HG03135 (cell line): Measurements from ENCODE around the gene WDFY3.
"Not testable (repeated sequence)": the region's sequence is repeated elsewhere in the genome, so short reads cannot be mapped to it uniquely, and the experiment has no call there.

Experiments
- ATAC-seq: cut with Tn5 transposase; IDR thresholded peaks from one replicate; pipeline ENCODE4 v1.9.1; 2021; ENCODE audit warnings: mild to moderate bottlenecking, moderate library complexity; ENCODE audit not compliant: unreplicated experiment

The WDFY3 gene

GRCh38 chr4:84683064-84683850, 283.2 kb downstream of the WDFY3 start:
- ATAC-seq = no peak

GRCh38 chr4:84682661-84683060, 283.8 kb downstream of the WDFY3 start:
- not testable (repeated sequence) for ATAC-seq

DNA sequence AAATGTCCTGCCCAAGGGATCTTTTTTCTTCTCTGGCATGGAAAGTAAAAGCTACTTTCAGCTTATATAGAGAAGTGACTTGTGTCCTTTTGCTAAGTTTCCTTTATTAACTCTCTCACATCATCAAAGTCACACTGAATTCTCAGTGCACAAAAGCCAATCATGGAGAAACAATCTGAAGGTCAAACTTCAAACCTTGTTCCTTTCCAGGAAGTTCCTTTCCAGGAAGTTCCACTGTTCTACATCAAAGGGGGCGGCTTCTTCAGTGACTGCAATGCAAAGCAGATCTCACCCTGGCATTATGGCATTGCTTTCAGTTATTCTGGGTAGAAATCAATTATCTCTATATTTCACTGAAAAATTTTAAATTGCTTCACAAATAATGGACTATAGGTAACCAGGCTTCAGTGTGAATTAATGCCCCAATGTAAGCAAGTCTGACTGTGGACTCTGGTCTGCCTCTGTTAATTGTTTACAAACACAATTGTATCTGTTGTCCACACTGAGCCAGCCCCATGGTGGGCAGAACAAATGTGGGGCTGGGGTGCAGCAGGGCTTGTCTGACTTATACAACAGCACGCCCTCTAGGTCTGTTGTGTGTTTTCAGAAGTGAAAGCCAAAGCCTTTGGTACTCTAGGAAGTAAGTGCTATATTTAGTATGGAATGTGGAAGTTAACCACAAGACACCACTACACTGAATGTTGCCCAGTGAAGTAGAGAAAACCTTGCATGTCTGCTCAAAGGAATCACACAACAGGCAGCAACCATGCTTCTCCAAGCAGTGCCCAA, 284.8 kb downstream of the WDFY3 start:
- no peak for ATAC-seq

DNA sequence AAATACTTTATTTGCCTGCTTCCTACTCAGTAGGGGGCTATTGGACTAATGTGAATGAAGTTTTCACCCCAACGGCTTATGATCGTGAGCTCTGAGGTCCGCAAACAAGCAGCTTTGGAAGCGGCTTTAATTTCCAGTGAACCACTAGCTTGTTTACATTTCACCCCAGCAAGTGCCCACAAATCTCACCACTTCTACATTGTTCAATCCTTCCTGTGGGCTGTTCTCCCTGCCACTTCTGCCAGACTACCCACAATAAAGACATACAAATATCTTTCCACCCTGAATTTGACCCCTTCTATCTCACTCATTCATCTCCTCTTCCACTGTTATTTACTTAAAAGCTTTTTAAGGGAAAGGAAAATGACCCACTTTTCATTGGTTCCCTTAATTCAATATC, 285.5 kb downstream of the WDFY3 start:
- no peak for ATAC-seq

- no peak for ATAC-seq
Measured at GRCh38 chr4:84678976-84679744, 287.3 kb downstream of the WDFY3 start.

GRCh38 chr4:84677995-84678394, 288.5 kb downstream of the WDFY3 start:
- no peak for ATAC-seq

- ATAC-seq = no peak
Measured at GRCh38 chr4:84677093-84677492, 289.4 kb downstream of the WDFY3 start.

DNA sequence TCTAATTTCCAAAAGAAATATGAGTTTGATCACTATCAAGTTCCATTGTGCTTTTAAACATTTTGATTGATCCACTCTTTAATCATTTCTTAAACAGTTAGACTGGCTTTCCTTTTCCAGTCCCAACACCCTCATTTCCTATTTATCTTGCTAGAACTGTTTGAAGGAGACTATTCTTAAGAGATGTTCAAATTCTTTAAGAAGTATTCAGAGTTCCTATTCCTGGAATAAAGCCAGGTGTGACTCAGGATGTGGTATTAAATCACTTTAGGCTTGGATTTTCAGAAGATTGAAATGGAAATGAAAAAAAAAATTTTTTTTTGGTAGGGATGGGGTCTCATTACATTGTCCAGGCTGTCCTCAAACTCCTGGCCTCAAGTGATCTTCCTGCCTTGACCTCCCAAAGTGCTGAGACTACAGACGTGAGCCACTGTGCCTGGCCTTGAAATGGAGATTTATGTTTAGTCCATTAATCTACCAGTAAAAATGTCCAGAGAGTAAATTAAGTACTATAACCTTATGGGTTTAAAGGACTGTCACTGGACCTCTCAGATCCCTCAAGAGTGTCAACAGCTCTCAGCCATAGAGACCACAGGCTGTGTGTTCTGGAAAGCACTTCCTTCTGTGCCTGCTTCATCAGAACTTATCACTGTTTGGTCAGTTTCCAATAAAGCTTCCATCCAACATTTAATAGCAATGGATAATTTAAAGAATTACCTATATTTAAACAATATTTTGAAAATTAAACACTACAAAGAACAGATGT, 292.8 kb downstream of the WDFY3 start:
- ATAC-seq = no peak

DNA sequence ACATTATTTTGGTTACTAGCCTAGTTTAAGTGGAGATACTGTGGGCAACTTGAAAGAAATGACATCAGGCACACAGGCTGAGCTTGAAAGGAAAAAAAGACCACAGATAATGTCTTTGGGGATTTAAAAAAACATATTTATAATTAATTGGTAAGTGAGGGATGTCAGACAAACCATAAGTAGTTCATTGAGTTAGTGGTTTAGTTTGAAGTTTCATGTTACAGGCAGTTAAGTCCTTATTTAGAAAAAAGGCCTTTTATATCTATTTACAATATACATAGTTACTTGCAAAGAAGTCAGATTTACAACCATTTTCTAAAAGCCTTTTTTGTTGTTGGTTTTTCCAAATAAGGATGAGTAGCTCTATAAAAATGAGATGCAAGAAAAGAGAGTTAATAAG, 294.3 kb downstream of the WDFY3 start:
- no peak for ATAC-seq

DNA sequence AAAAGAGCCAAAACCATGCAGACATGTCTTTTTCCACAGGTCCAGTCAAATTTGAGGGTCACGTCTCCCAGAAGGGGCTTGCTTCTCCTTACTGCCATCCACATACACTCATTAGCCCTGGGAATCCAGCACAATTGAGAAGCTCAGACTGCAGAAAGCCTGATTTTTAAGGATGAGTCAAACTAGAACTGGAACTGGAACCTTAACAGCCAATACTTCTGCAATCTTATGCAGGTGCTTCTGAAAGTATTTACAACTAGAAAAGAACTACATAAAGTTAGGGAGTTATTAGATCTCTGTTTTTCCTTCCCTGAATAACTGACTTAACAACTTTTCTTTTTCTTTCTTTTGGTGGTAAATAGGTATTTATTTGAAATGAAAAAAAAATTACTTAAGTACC, 297.3 kb downstream of the WDFY3 start:
- ATAC-seq = no peak

GRCh38 chr4:84666439-84666838, 300.1 kb downstream of the WDFY3 start:
- ATAC-seq = no peak

- not testable (repeated sequence) for ATAC-seq
Measured at GRCh38 chr4:84664767-84665166, 301.7 kb downstream of the WDFY3 start.

DNA sequence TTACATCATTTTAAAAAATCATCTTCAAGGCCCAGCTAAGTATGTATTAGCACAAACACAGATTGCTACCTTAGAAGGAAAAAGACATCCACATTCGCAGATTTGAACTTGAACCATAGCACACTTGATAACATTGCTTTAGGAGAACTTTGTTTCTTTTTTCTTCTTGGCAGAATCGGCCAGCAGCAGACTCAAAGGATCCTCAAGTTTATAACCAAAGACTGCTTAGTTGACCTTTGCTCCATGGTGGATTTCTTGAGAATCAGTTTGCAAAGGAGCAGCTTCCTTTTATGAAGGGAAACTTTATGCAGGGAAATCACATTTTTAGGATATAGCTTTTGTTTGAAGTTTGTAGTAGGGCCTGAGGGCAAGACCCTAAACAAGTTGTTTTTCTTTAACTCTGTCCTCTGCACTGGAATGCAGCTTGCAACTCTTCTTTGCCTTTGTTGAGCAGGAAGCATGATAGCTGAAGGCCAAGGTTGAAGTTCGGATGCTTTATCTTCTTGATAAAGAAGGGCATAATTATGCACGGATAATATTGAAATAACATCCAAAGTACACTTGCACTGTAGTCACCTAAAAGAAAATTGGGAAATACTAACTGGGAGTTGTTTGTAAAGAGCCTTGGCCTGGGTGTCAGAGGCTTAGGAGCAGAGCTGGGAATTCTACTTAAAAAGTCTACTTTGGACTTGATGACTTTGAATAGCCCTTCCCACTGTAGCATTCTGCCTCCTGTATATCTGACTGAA, 305.1 kb downstream of the WDFY3 start:
- ATAC-seq = no peak

GRCh38 chr4:84660606-84661005, 305.9 kb downstream of the WDFY3 start:
- no peak for ATAC-seq

GRCh38 chr4:84652478-84652877, 314.0 kb downstream of the WDFY3 start:
- ATAC-seq = no peak

- no peak for ATAC-seq
Measured at GRCh38 chr4:84651499-84651898, 315.0 kb downstream of the WDFY3 start.

- no peak for ATAC-seq
Measured at GRCh38 chr4:84648863-84649647, 317.4 kb downstream of the WDFY3 start.

- ATAC-seq = no peak
Measured at GRCh38 chr4:84648178-84648577, 318.3 kb downstream of the WDFY3 start.

GRCh38 chr4:84647312-84647884, 319.1 kb downstream of the WDFY3 start:
- no peak for ATAC-seq
